Measurements from ENCODE around the gene AKAP1.
A peak's percentile ranks its signal among the peaks of the same experiment; 100 is the strongest.

The AKAP1 gene

DNA sequence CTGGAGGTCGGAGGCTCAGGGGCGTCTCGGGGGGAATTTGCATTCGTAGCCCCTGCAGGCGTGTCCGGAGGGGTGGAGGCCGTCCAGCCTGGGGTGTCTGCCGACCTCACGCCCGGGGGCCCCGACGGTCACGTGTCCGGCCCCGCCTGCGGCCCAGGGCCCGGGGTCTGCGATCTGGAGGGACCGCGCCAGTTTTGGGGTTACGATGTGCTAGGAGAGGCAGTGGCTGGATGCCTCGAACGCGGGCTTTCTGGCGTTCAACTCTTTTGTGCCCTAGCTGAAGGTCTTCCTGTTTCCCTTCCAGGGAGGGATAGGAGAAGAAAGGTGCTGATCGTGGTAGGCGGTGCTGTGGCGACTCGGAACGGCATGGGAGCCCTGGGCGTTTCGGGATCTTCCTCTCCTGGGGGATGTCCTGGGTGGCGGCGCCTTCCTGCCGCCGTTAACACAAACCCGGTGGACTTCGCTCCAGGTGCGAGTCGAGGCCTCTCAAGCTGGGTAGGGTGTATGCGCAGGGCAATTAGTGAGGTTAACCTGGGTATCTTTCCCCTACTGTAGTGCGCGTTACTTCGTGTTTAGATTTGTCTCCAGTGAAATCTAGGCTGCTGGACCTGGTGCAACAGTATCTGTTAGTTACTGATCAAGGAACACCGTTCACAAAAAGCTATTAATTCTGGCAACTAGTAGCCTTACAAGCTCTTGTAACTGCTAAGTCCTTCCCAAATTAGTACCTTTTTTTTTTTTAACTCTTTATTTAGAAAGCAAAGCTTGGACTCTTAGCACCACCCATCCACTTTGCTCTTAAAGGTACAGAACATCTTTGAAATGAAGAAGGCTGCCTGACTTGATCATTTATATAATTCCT, 1.3 kb downstream of the AKAP1 start:
- peak; percentile 52 for DNase-seq (ENCODE audit: low read depth)

GRCh38 chr17:57088298-57088697, 3.3 kb downstream of the AKAP1 start:
- TF ChIP-seq, protein P1, sequence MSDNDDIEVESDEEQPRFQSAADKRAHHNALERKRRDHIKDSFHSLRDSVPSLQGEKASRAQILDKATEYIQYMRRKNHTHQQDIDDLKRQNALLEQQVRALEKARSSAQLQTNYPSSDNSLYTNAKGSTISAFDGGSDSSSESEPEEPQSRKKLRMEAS (IDR thresholded peaks at IDR 0.05; ENCODE audit: low read depth, low read length) = no peak
- no peak for TF ChIP-seq MYC (IDR thresholded peaks at IDR 0.05; ENCODE audit: low read depth, low read length)
- TF ChIP-seq, protein P2, sequence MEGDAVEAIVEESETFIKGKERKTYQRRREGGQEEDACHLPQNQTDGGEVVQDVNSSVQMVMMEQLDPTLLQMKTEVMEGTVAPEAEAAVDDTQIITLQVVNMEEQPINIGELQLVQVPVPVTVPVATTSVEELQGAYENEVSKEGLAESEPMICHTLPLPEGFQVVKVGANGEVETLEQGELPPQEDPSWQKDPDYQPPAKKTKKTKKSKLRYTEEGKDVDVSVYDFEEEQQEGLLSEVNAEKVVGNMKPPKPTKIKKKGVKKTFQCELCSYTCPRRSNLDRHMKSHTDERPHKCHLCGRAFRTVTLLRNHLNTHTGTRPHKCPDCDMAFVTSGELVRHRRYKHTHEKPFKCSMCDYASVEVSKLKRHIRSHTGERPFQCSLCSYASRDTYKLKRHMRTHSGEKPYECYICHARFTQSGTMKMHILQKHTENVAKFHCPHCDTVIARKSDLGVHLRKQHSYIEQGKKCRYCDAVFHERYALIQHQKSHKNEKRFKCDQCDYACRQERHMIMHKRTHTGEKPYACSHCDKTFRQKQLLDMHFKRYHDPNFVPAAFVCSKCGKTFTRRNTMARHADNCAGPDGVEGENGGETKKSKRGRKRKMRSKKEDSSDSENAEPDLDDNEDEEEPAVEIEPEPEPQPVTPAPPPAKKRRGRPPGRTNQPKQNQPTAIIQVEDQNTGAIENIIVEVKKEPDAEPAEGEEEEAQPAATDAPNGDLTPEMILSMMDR (IDR thresholded peaks at IDR 0.05; ENCODE audit: low read depth, low read length) = no peak
- no peak for TF ChIP-seq POLR2A (IDR thresholded peaks at IDR 0.05; ENCODE audit: extremely low read depth, insufficient read length)
- DNase-seq (ENCODE audit: low read depth) = no peak
- H3K4me3 ChIP-seq (ENCODE audit: low read depth, low read length) = no peak overlapping the region

More for the DNA sequence above, 1.3 kb downstream of the AKAP1 start:
- H3K4me3 ChIP-seq (ENCODE audit: low read depth, low read length) = peak overlapping the region; percentile 68
- TF ChIP-seq MYC (IDR thresholded peaks at IDR 0.05; ENCODE audit: low read depth, low read length) = no peak
- TF ChIP-seq, protein P1 (IDR thresholded peaks at IDR 0.05; ENCODE audit: low read depth, low read length) = peak; percentile 42

GRCh38 chr17:57089391-57089790, 4.3 kb downstream of the AKAP1 start:
- TF ChIP-seq MYC (IDR thresholded peaks at IDR 0.05; ENCODE audit: low read depth, low read length) (no peak), POLR2A (IDR thresholded peaks at IDR 0.05; ENCODE audit: extremely low read depth, insufficient read length) (no peak)
- TF ChIP-seq, protein P2 (IDR thresholded peaks at IDR 0.05; ENCODE audit: low read depth, low read length) = no peak
- TF ChIP-seq, protein P1 (IDR thresholded peaks at IDR 0.05; ENCODE audit: low read depth, low read length) = no peak
- H3K4me3 ChIP-seq (ENCODE audit: low read depth, low read length) = no peak overlapping the region
- no peak for DNase-seq (ENCODE audit: low read depth)

DNA sequence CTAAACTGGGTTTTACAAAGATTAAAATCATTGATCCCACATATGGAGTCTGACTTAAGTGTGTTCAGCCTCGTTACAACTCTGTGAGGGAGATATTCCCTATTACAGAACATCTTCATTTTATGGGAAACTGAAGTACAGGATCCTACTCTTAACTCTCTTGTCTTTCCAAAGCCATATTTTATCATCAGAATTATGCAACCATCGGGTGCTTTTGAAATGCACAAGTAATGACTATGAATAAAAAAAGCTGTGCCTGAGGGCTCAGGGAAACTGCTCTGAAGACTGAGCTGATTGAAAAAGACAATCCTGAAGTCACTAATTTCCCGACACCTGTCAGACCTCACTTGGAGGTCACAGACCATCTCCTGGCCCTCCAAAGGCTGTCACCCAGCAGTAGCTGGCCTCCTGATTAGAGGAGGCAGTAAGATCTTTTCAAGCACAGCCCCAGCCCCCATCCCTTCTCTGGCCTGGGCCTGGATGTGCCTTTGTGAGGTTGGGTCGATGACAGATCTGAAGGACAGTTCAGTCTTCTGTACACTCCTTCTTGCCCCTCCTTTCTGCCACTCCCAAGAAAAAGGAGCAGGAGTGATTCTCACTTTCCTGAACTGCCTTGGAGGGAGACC, 5.6 kb downstream of the AKAP1 start:
- TF ChIP-seq, protein P2 (IDR thresholded peaks at IDR 0.05; ENCODE audit: low read depth, low read length) = no peak
- TF ChIP-seq, protein P1 (IDR thresholded peaks at IDR 0.05; ENCODE audit: low read depth, low read length) = no peak
- no peak for TF ChIP-seq MYC (IDR thresholded peaks at IDR 0.05; ENCODE audit: low read depth, low read length)
- no peak for TF ChIP-seq POLR2A (IDR thresholded peaks at IDR 0.05; ENCODE audit: extremely low read depth, insufficient read length)
- DNase-seq (ENCODE audit: low read depth) = peak; percentile 34

DNA sequence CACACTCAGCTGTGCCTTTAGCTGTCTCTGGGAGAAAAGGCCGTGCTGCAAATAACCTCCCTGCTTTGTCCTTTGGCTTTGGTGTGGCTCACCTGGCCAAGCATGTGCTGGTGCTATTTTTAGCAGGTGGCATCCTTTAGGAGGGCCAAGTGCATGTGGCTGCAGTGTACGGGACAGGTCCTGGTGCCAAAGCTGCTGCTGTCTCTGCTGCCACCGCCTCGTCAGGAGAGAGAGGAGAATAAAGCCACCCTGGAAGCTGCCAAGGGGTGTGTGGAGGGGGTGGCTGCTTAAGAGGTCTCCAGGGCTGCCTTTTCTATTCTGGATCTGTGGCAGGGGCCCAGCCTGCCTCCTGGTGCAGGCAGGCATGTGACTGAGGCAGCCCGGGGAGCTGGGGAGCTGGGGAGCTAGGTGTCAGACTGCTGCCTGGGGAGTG, 6.2 kb downstream of the AKAP1 start:
- DNase-seq (ENCODE audit: low read depth) = no peak
- TF ChIP-seq, protein P2 (IDR thresholded peaks at IDR 0.05; ENCODE audit: low read depth, low read length) = no peak
- TF ChIP-seq MYC (IDR thresholded peaks at IDR 0.05; ENCODE audit: low read depth, low read length) (no peak), POLR2A (IDR thresholded peaks at IDR 0.05; ENCODE audit: extremely low read depth, insufficient read length) (no peak)
- TF ChIP-seq, protein P1 (IDR thresholded peaks at IDR 0.05; ENCODE audit: low read depth, low read length) = no peak
- no peak overlapping the region for H3K4me3 ChIP-seq (ENCODE audit: low read depth, low read length)

More for the DNA sequence above, 5.6 kb downstream of the AKAP1 start:
- H3K4me3 ChIP-seq (ENCODE audit: low read depth, low read length) = no peak overlapping the region

- no peak overlapping the region for H3K4me3 ChIP-seq (ENCODE audit: low read depth, low read length)
- peak; percentile 32 for DNase-seq (ENCODE audit: low read depth)
- TF ChIP-seq, protein P2 (IDR thresholded peaks at IDR 0.05; ENCODE audit: low read depth, low read length) = no peak
- TF ChIP-seq MYC (IDR thresholded peaks at IDR 0.05; ENCODE audit: low read depth, low read length) (no peak), POLR2A (IDR thresholded peaks at IDR 0.05; ENCODE audit: extremely low read depth, insufficient read length) (no peak)
- TF ChIP-seq, protein P1 (IDR thresholded peaks at IDR 0.05; ENCODE audit: low read depth, low read length) = no peak
Observed at GRCh38 chr17:57092171-57092570, 7.1 kb downstream of the AKAP1 start.

All from NB4 (cell line).